Measurements from ENCODE around the gene SPRTN.

DNA sequence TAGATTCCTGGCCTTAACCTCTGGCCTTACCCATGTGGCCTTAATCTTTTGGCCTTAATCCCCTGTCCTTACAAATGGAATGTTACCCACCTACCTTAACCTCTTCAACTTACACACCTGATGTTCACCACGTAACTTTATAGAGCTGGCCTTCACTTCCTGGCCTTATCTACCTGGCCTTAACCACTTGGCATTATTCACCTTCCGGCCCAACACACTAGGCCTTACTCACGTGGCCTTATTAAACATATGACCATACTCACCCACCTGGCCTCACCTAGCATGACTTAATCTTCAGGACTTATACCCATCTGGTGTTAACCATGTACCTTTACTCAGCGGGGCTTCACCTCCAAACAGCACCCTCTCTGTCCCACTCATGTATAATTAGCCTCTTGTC is 42.2 kb upstream of the SPRTN start:
- TF ChIP-seq, protein P1, sequence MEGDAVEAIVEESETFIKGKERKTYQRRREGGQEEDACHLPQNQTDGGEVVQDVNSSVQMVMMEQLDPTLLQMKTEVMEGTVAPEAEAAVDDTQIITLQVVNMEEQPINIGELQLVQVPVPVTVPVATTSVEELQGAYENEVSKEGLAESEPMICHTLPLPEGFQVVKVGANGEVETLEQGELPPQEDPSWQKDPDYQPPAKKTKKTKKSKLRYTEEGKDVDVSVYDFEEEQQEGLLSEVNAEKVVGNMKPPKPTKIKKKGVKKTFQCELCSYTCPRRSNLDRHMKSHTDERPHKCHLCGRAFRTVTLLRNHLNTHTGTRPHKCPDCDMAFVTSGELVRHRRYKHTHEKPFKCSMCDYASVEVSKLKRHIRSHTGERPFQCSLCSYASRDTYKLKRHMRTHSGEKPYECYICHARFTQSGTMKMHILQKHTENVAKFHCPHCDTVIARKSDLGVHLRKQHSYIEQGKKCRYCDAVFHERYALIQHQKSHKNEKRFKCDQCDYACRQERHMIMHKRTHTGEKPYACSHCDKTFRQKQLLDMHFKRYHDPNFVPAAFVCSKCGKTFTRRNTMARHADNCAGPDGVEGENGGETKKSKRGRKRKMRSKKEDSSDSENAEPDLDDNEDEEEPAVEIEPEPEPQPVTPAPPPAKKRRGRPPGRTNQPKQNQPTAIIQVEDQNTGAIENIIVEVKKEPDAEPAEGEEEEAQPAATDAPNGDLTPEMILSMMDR (conservative IDR thresholded peaks at IDR 0.05; ENCODE audit: low read length), result no peak
- TF ChIP-seq EZH2phosphoT487 (IDR thresholded peaks at IDR 0.05; ENCODE audit: borderline replicate concordance), result no peak

Measured in Loucy (cell line).